Breast epithelium (tissue), 3 donors: ENCODE data around the gene MAP3K12.

Experiments used
- POLR2A ChIP-seq: fragments of 450-650 bp; IDR thresholded peaks from one replicate; pipeline ENCODE4 v1.6.1; 2016; ENCODE audit warnings: antibody characterized with exemption, mild to moderate bottlenecking, moderate library complexity
- POLR2AphosphoS5 ChIP-seq, 3 donors: sonication (generic); formaldehyde crosslinking; IDR thresholded peaks; one replicate each; pipeline ENCODE4 v1.6.1; 2017; ENCODE audit warnings: antibody characterized with exemption in 3 of 3
- TF ChIP-seq, protein P1 (sequence below), 3 donors: fragments of 450-650 bp; IDR thresholded peaks; one replicate each; pipeline ENCODE4 v1.5.1; 2016 to 2017; ENCODE audit warnings: antibody characterized with exemption in 3 of 3, mild to moderate bottlenecking in 3 of 3, moderate library complexity in 3 of 3

DNA sequence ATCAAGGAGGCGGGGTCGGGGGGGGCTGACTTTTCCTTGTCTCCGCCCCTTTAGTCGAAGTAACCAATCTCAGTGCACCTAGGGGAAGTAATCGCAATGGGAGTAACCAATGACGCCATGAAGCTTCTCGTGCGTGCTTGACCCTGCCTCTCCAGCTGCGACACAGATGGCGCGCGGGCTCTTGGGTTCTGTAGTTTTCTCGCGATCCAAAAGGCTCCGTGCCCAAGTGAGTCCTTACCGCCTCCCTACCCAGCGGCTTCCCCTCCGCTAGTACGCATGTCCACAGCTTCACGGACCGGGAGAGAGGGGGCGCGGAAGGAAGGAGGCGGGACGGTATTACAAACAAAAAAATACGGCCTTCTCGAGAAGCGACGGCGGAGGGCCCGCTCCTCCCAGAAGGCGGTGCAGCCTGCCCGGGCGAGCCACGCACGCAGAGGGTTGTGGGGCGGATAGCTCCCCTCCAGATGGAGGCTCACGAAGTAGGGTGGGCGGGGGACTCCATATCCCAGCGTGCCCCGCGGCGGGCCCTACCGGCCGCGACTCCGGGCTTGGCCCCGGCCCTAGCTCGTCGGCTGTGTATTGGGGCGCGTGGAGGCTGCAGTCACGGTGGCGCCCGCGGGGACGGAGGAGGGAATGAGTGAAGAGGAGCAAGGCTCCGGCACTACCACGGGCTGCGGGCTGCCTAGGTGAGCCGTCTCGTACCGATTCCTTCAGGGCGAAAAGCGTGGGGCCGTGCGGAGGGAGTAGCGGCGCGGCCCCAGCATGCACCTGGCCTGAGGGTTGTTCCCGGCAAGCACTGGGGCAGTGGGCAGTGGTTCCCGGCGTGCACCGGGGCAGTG is 1.7 kb upstream of the MAP3K12 start, which contains the start of gene TARBP2:
- TF ChIP-seq POLR2A (no peak), POLR2AphosphoS5 (IDR thresholded peaks at IDR 0.05) (peak; percentile 64 to 80 (median 69))
- TF ChIP-seq, protein P1, sequence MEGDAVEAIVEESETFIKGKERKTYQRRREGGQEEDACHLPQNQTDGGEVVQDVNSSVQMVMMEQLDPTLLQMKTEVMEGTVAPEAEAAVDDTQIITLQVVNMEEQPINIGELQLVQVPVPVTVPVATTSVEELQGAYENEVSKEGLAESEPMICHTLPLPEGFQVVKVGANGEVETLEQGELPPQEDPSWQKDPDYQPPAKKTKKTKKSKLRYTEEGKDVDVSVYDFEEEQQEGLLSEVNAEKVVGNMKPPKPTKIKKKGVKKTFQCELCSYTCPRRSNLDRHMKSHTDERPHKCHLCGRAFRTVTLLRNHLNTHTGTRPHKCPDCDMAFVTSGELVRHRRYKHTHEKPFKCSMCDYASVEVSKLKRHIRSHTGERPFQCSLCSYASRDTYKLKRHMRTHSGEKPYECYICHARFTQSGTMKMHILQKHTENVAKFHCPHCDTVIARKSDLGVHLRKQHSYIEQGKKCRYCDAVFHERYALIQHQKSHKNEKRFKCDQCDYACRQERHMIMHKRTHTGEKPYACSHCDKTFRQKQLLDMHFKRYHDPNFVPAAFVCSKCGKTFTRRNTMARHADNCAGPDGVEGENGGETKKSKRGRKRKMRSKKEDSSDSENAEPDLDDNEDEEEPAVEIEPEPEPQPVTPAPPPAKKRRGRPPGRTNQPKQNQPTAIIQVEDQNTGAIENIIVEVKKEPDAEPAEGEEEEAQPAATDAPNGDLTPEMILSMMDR (IDR thresholded peaks at IDR 0.05): no peak
